NCI-H2107 (cell line): ENCODE data around the gene OR10W1.

ENCODE experiments used
- DNase-seq: peaks from one replicate; lab custom pipeline; 2025; lab: John Stamatoyannopoulos, UW

Gene OR10W1, protein sequence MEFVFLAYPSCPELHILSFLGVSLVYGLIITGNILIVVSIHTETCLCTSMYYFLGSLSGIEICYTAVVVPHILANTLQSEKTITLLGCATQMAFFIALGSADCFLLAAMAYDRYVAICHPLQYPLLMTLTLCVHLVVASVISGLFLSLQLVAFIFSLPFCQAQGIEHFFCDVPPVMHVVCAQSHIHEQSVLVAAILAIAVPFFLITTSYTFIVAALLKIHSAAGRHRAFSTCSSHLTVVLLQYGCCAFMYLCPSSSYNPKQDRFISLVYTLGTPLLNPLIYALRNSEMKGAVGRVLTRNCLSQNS

DNA sequence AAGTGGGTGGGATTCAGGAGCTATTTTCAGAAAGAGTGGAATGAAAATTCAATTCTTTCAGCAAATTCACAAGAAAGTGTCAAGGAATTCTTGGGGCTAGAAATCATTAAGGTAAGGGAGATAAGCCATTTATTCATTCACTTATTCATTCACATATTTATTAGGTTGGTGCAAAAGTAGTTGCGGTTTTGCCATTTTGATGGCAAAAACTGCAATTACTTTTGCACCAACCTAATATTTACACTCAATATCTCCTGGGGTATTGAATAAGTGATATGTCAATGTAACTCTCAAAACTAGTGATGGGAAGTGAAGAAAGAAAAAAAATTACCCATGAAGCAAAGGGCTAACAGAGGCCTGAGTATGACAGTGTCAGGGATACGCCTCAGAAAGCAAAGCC, at the start of gene OR10W1:
Gene OR10W1 (minus strand): TSS at position 119 of the 400 bp plus-strand sequence. CDS start 402 bp downstream, outside the sequence.
- no peak for DNase-seq

DNA sequence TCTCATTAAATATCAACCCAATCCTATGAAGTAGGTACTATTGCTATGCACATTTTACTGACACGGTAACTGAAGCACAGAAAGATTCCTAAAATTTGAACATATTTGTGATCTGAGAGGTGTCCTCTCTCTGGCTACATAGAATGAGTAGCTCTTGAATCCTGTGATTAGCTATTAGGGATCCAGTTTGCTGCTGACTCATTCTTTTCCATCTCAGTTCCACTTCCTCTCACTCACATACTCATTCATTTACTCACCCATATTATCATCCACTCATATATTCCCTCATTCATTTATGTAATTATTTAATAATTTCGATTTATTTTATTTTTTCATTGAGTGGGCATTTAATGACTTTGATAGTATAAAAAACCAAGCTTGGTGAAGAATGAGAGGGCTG, 48.1 kb upstream of the OR10W1 start:
- DNase-seq: no peak

DNA sequence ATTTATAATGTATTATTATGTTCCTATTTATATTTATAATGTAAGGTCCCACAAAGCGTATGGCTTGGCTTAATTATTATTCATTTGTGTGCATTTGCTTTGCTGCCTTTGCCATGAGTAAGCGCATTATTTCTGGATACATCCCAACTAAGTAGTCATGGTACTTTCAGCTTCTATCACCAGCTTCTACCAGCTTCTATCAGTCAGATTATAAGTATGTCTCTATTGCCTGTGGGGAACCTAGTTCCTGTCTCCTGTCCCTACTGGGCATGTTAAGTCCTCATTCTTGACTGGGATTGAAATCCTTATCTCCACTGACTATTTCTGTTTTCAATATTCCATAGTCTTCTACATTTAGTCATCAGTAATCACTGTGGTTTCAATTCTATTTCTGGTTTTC, 33.5 kb upstream of the OR10W1 start:
- DNase-seq: no peak

DNA sequence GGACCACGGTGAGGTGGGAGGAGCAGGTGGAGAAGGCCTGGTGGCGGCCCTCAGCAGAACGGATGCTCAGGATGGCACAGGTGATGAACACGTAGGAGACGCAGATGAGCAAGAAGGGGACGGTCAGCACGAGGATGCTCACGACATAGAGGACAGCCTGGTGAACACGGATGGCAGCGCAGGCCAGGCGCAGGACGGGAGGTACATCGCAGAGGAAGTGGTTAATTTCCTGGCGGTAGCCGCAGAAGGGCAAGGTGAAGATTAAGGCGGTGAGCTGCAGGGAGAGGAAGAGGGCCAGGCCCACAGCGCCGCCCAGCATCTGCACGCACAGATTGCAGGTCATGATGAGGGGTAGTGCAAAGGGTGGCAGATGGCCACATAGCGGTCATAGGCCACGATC, 24.0 kb upstream of the OR10W1 start:
- no peak for DNase-seq

DNA sequence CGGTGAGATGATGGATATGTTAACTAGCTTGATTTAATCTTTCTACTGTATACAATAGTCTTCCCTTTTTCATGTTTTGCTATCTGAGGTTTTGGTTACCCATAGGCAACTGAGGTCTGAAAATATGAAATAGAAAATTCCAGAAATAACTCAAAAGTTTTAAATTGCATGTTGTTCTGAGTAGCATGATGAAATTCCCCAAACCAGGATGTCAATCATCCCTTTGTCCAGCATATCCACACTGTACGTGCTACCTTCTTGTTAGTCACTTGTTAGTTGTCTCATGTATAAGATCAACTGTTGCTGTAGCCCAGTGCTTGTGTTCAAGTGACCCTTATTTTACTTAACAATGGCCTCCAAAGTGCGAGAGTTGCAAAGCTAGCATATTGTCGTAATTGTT, 21.2 kb upstream of the OR10W1 start:
- no peak for DNase-seq

DNA sequence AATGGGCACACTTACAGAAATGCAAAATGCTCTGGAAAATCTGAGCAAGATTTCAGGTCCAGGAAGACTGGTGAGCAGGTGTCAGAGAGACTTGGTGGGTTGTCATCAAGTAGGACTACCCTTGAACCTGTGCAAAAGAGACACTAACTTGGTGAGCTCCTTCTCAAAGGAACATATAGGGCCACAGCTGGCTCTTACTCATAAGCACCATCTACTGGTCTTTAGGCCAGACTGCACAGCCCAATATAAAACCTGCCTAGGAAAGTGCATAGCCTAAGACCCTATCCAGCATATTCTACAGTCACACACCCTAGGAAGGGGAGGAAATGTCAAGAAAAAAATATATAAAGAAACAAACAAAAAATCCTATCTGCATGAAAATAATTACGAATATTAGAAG, 18.2 kb upstream of the OR10W1 start:
- no peak for DNase-seq

DNA sequence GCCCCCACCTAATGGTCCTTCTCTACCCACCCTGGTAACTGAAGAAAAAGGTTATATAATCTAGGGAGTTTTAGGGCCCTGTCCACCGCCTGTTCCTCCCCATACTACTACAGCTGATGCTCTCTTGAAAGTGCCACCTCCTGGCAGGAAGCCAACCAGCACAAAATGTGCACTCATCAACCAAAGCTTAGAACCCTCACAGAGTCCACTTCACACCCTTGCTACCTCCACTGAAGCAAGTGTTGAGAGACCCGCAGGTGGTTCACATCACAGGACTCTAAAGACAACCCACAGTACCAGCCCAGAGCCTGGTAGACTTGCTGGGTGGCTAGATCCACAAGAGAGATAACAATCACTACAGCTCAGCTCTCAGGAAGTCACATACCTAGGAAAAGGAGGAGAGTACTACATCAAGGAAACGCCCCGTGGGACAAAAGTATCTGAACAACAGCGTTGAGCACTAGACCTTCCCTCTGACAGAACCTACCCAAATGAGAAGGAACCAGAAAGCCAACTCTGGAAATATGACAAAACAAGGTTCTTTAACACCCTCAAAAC, 17.5 kb upstream of the OR10W1 start:
- DNase-seq: no peak

DNA sequence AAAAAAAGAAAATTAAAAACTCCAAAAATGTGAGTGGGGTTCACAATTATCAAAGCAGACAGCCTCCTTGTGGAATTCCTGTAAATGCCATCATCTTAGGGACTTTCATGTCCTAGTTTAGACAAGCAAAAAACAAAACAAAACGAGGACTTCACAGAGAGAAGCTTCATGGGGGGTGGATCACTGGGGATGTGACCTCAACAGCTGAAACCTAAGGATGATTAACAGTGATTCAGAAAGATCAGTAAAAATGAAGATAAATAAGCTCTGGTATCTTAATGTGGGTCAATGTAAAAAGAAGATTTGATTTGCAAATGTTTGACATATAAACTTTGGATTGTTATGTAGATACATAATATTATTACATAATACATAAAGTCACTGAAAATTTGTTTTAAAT, 8.1 kb upstream of the OR10W1 start:
- no peak for DNase-seq

DNA sequence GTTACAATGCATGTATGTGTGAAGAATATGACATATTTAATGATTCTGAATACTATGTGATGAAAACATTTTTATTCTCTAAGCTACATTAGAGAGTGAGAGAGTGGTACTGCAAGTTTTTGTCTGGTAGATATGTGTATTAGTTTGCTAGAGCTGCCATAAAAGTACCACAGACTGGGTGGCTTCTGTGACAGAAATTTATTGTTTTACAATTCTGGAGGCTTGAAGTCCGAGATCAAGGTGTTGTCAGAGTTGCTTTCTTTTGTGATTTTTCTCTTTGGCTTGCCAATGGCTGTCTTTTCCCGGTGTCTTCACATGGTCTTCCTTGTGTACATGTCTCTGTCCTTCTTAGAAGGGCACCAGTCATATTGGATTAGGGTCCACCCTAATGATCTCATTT, 6.9 kb upstream of the OR10W1 start:
- DNase-seq: no peak

DNA sequence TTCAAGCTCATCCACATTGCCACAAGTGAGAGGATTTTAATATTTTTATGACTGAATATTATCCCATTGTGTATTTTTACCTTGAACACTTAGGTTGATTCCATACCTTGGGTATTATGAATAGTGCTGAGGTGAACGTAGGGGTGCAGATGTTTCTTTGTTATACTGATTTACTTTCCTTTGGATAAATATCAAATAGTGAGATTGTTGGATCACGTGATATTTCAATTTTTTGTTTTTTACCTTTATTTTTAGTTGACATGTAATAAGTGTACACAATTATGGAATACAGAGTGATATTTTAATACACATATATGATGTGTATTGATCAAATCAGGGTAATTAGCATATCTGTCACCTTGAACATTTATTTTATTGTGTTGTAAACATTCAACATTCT, 8.1 kb downstream of the OR10W1 start:
- no peak for DNase-seq

DNA sequence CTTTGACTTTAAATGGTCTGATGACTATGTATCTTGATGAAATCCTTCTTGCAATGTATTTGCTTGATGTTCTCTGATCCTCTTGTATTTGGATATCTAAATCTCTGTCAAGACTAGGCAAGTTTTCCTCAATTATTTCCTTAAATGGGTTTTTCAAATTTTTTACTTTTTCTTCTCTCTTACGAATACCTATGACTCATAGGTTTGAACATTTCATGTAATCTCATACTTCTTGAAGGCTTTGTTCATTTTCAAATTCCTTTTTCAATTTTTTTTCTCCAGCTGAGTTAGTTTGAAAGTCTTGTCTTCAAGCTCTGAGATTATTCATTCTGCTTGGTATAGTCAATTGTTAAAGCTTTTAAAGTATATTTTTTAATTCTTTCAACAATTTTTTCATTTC, 13.1 kb downstream of the OR10W1 start:
- no peak for DNase-seq

DNA sequence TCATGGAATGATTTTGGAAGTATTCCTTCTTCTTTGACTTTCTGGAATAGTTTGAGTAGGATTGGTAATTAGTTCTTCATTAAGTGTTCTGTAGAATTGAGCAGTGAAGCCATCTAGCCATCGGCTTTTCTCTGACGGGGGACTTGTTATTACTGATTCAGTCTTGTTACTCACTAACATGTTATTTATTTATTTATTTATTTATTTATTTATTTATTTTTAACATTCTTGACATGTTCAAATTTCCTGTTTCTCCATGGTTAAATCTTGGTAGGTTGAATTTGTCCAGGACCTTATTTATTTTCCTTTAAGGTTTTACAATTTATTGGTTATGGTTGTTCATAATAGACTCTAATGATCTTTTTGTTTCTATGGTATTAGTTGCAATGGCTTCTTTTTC, 24.1 kb downstream of the OR10W1 start:
- DNase-seq: no peak

DNA sequence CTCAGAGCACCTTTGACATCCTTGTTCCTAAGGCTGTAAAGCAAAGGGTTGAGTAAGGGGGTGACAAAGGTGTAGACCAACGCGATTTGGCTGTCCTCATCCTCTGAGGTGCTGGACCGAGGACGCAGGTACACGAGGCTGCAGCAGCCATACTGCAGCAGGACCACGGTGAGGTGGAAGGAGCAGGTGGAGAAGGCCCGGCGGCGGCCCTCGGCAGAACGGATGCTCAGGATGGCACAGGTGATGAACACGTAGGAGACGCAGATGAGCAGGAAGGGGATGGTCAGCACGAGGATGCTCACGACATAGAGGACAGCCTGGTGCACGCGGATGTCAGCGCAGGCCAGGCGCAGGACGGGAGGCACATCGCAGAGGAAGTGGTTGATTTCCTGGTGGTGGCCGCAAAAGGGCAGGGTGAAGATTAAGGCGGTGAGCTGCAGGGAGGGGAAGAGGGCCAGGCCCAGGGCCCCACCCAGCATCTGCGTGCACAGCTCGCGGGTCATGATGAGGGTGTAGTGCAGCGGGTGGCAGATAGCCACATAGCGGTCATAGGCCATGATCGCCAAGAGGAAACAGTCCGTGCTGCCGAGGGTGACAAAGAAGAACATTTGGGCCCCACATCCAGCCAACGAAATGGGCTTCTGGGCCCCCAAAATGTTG, 40.0 kb downstream of the OR10W1 start:
- no peak for DNase-seq

DNA sequence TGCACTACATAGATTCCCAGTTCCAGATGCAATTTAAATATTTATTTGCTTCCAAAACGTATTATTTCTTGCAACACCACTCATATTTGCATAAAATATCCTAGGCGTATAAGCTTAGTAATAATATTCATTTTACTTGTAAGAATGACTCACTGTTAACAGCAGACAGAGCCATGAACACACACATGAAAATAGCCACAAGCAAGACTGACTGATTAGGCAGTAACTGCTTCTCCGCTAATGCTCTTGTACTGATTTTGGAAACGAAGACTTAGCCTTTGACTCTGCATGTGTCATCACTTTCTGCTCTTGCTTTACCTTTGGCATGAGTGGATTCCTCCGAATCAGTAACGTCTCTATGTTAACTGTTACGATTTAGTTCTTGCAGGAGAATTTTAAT, 45.3 kb downstream of the OR10W1 start:
- DNase-seq: no peak
